GM21423 (cell line): Measurements from ENCODE around the gene GLMN.

Experiments
- ATAC-seq: cut with Tn5 transposase; IDR thresholded peaks from one replicate; pipeline ENCODE4 v1.9.1; 2021; ENCODE audit warnings: mild to moderate bottlenecking, moderate library complexity; ENCODE audit not compliant: unreplicated experiment

The GLMN gene, protein sequence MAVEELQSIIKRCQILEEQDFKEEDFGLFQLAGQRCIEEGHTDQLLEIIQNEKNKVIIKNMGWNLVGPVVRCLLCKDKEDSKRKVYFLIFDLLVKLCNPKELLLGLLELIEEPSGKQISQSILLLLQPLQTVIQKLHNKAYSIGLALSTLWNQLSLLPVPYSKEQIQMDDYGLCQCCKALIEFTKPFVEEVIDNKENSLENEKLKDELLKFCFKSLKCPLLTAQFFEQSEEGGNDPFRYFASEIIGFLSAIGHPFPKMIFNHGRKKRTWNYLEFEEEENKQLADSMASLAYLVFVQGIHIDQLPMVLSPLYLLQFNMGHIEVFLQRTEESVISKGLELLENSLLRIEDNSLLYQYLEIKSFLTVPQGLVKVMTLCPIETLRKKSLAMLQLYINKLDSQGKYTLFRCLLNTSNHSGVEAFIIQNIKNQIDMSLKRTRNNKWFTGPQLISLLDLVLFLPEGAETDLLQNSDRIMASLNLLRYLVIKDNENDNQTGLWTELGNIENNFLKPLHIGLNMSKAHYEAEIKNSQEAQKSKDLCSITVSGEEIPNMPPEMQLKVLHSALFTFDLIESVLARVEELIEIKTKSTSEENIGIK

DNA sequence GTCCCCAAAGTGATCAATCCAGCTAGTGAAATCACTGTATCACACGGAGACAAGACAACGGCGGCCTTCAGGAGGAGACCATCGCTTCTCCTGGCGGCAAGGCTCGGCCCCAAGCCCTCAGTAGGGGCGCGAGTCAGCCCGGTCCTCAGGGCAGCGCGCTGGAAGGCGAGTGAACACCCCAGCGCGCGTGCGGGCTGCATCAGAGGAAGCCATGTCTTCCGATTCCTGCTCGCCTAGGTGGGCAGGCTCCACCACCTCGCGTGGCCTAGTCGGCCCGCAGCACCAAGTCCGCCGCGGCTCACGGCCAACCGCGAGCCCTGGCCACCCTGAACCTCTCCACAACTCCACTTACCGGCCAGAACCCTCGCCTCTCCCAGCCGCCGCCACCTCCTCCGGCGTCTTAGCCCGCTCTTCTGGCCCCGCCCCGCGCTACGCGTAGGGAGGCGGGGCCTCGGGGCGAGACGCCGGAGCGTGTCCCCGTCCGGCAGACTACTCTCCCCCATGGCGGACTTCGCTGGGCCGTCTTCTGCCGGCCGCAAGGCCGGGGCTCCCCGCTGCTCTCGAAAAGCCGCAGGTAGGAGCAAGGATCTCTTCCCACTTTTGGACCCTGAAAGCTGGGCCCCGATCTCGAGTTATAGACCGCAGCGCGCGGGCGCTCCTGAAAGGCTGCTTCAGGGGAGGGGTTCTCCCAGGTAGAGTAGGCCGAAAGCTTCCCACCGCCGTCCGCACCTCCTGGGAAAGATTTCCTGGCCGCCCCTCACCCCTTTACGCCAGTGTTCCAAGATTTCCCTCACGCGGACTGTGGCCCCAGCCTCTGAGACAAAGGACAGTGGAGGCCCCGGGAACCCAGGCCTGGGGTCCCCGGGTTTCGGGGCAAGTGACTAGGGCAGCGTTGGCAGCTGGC, at the start of gene GLMN, which contains the start of gene RPAP2:
Gene GLMN (minus strand): TSS at position 415 of the 904 bp plus-strand sequence. CDS start 988 bp downstream, outside the sequence.
Gene RPAP2 (plus strand): TSS at position 487 of the 904 bp plus-strand sequence. CDS start 15 bp downstream, at position 502.
- peak; percentile 98 for ATAC-seq

- no peak for ATAC-seq
These were observed 48.3 kb upstream of the GLMN start for GRCh38 chr1:92346866-92347640.

DNA sequence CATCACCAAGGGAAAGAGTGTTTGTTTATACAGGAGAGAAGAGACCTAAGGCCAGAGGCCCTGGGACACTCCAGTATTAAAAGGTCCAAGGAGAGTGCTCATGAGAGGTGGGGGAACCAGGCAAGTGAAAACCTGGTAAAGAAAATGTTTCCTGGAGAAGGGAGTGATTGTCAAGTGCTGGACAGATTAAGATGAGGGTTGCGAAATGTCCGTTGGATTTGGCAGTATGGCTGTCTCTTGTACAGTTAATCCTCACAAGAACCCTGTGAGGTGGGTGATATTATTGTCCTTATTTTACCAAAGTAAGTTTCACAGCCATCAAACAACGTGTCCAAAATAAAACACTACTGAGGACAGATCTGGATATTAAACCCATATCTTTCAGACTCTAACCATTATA, 44.3 kb upstream of the GLMN start:
- no peak for ATAC-seq

GRCh38 chr1:92342401-92342800, 43.6 kb upstream of the GLMN start:
- ATAC-seq = no peak

- no peak for ATAC-seq
These were observed 41.4 kb upstream of the GLMN start for GRCh38 chr1:92340154-92340553.

DNA sequence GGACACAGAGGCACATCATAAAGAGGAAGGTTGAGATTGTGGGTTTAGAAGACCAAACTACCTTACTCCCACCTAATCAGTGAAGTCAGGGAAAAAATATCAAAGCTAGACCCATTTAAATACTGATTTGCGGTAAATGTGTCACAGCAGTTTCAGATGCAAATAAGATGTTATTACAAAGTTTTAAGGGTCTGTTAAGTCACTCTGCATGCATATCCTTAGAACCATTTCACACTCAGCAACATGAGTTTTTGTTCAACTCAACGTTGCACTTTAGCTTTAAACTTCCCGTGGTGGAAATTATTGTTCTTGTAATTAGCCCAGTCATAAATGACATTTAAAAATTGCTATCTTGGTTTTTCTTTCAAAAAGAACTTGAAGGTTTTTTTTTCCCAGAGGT, 34.9 kb upstream of the GLMN start:
- ATAC-seq = no peak

GRCh38 chr1:92329347-92330129, 30.8 kb upstream of the GLMN start:
- no peak for ATAC-seq

- ATAC-seq = no peak
These were observed 29.0 kb upstream of the GLMN start for GRCh38 chr1:92327794-92328193.

GRCh38 chr1:92326681-92327080, 27.9 kb upstream of the GLMN start:
- no peak for ATAC-seq

DNA sequence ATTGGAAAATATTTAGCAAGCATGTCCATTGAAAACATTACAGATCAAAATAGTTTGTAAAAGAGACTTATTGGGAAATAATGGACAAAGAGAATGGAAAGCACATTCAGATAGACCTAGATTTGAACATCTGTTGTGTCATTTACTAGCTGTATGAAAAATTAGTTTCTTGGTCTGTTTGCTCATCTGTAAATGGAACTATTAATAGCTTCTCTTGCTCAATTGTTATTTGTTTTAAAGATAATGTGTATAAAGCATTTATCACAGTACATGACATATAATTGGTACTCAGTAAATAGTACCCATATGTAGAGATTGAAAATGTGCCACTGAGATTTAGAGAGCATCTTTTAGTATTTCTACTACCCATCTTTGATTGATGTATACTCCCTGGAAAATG, 26.0 kb upstream of the GLMN start:
- ATAC-seq = no peak

DNA sequence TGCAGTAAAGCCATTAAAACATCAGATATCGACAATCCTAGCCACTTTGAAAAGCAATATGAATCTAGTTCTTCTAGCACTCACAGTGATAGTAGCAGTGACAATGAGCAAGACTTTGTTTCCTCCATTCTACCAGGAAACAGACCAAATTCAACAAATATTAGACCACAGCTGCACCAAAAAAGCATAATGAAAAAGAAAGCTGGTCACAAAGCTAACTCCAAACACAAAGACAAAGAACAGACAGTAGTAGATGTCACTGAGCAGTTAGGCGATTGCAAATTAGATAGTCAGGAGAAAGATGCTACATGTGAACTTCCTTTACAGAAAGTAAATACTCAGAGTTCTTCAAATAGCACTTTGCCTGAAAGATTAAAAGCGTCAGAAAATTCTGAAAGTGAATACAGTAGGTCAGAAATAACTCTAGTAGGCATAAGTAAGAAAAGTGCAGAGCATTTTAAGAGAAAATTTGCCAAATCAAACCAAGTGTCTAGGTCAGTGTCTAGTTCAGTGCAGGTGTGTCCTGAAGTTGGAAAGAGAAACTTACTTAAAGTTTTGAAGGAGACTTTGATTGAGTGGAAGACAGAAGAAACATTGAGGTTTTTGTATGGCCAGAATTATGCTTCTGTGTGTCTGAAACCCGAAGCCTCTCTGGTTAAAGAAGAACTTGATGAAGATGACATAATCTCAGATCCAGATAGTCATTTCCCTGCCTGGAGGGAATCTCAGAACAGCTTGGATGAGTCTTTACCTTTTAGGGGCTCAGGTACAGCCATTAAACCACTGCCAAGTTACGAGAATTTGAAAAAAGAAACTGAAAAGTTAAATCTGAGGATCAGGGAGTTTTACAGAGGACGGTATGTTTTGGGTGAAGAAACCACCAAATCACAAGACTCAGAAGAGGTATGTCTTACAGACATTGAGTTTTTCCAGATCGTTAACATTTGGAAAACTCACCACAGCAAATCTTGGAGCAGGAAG, 25.0 kb upstream of the GLMN start:
- no peak for ATAC-seq

- ATAC-seq = no peak
These were observed 19.2 kb upstream of the GLMN start for GRCh38 chr1:92317836-92318493.

- no peak for ATAC-seq
These were observed 17.2 kb upstream of the GLMN start for GRCh38 chr1:92315766-92316599.

- ATAC-seq = no peak
These were observed 15.2 kb upstream of the GLMN start for GRCh38 chr1:92314024-92314423.

- no peak for ATAC-seq
These were observed 11.4 kb upstream of the GLMN start for GRCh38 chr1:92310185-92310597.

DNA sequence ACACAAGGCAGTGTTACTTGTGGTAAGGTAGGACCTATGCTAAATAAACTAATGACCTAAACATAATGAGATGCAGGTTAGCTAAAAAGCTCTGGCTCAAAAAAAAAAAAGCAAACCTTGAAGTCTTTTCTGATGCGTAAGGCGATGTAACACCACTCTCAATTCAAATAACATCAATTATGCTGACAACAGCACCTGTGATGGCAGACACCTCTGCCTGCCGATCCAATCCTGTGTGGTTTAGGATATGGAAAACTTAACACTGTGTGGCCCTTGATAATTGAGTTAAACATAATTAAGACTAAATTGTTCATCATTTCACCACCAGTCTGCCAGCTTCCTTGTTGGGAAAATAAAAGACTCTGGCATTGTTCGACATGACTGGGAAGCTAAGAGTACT, 9.2 kb upstream of the GLMN start:
- no peak for ATAC-seq

DNA sequence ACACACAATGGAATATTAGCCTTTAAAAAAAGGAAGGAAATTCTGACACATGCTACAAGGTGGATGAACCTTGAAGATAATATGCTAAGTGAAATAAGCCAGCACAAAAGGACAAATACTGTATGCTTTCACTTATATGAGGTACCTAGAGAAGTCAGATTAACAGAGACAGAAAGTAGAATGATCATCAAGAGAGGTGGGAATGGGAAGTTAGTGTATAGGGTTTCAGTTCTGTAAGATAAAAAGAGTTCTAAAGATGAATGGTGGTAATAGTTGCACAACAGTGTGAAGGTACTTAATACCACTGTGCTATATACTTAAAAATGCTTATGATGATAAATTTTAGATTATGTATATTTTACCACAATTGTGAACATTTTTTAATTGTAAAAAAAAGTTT, 7.2 kb upstream of the GLMN start:
- ATAC-seq = no peak
